ENCODE measurements around the gene ACAA2.

ACAA2 gene

DNA sequence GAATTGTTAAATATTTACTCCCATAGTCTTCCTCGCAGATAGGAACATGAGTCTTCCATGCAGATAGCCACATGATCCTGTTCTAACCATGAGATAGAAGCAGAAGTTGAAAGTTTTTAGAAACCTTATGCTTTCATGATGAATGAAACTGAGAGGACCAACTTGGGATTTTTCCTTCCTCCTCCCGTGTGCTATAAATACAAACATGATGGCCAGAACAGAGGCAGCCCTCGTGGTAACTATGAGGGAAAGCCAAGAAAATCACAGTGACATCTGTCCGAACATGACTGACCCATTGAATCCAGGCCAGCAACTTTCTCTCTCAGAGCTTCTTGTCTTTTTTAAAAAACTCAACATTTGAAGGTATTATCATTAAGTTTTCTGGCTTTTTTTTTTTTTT lies 78.5 kb downstream of the ACAA2 start:
- DNase-seq = no peak

DNA sequence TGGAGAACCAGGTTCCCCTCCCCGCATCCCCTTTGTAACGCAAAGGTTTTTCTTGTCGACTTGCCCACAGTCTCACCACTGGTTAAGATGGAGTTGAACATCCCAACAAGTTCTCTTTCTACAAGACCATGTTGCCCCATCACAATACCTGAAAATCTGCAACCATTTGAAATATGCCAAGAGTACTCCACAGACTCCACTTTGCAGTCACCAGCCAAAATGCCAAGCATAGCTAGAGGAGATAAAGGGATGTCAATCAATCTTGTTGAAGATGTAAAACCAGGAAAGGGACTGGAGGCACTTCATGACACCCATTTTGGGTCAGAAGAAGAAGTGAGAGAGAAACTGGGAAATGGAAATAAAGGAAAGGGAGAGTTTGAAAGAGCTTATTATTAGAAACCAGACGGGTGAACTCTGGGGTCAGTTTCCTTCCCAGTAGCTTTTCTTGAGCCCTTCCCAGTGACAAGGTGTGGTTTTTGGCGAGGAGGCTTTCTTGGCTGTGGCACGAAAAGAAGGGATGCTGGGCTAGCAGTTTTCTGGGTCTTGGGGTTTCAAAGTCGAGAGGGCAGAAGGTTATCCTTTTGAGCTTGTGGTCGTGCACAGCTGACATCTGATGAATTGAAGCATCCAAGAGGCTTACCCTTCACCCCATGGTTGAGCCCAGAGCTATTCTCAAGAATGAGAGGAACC lies 79.3 kb downstream of the ACAA2 start:
- DNase-seq = no peak

DNA sequence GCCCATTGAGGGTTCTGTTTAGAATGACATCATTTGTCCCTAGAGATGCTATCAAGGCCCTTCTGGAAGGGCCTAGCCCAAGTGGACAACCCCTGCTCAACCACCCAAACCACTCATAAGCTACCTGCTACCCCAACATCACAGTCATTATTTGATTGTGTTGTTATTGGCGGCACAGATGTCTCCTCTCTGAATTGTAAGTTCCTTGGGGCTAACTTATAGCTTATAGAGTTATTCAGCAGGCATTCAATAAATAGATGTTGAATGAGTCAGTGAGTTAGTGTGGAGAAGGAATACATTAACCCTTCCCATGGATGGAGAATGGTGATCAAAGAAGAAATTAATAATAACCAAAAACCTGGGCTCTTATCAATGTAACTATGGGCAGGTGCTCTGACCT lies 80.0 kb downstream of the ACAA2 start:
- DNase-seq = no peak
